ENCODE results near the gene HDAC8.
"Not testable (repeated sequence)": the region's sequence is repeated elsewhere in the genome, so short reads cannot be mapped to it uniquely, and the experiment has no call there.

Gene HDAC8

DNA sequence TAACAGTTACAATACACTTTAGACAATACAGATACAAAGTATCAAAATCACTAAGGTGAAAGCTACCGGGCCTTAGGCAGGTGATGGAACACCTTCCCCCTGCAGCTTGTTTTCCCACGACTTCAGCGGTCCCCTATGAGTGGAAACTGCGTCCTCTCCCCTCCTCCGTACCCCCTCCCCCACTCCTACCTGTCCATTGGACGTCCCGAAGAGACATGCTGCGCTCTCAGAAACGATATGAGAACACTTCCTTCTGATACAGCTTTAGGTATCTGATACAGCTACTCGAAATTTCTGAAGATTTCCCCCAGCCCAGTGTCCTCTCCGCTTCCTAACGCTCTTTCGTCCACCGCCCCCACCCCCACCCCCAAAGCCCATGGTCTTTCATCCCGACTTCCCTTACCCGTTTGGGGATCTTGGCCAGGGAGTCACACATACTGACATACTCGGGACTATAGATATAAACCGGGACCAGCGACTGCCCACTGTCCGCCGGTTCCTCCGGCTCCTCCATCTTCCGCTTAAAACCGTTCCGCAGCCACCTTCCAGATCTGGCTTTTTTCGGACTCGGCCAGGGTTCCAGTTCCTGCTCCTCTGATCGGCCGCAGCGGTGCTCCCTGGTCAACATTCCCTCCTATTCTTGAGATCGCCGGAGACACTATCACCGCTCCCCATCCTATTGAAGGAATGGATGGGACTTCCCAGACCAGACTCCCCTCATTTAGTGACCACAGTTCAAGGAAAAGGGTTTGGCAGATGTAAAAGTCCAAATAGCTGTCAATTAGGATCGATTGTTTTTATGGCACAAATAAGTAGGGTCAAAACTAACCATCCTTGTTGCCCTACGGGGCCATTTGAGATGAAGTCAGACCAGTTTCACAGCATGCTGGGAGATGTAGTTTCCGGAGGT, at the start of gene HDAC8:
TSS of gene HDAC8 (minus strand) at position 596 of the 910 bp plus-strand sequence. CDS start at position 514, 82 bp downstream.
- peak; percentile 80 for DNase-seq

DNA sequence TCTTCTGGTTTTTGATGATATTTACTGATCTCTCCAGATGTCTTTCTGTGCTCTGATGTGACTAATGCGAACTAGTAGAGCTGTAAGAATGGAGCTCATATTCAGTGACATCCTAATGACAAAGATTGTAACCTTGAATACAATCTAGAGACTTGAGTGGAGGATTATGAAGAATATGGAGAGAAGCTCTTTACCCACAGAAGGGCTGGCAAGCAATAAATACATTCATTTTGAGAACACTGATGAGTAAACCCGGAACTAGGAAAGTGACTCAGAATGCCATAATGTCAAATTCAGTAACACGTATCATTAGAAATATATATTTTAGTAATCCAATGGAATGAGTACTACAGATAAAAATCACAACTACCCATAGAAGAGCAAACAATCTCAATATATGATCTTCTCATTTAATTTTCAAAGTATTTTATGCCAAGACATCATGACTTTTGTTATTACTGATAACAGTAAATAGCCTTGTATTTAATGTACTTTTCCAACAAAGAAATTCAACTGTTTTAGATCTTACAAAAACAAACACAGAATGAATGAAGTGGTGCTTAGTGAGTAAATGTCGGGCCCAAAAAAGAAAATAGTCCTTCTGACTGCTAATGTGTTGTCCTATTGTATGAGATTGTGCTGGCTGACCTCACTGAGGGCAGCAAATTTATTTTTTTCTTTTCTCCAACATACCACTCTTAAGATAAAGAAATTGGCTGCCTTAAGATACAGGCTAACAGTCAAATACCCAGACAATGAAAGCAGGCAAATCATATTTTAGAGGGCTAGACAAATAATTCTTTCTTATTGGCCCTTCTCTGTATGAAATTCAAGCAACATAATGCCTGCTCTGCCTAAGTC, 49.2 kb upstream of the HDAC8 start:
- DNase-seq = no peak

- no peak for DNase-seq
Measured at GRCh38 chrX:72621163-72621562, 48.5 kb upstream of the HDAC8 start.

DNA sequence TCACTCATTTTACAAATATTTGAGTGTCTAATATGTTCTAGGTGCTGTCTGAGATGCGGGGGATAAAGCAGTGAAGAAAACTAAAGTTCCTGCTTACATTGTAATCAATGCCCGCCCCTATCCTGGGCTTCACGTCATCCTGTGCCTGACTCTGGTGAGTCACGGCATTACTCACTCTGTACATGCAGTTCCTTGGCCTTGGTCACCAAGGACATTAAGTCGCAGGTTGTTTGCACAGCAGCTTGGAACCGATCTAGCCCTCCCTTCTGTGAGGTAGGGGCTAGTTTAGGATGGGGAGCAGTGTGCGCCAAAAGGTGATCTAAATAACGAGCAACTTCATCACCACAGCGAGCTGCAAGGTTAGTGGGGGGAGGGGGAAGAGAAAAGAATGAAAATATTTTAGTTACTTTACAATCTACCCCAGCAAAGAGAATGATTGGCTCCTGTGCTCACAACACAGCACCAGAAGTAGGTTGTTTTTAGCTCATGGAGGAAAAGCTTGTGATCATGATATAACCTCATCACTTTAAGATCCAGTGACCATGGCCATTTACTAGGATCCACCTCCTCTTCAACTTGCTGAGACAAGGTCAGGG, 48.0 kb upstream of the HDAC8 start:
- DNase-seq = no peak

GRCh38 chrX:72609313-72609712, 36.7 kb upstream of the HDAC8 start:
- DNase-seq = no peak

GRCh38 chrX:72604705-72605104, 32.1 kb upstream of the HDAC8 start:
- DNase-seq = no peak

- DNase-seq = no peak
Measured at GRCh38 chrX:72604112-72604511, 31.5 kb upstream of the HDAC8 start.

- DNase-seq = not testable (repeated sequence)
Measured at GRCh38 chrX:72591038-72591437, 18.4 kb upstream of the HDAC8 start.

GRCh38 chrX:72584163-72584562, 11.5 kb upstream of the HDAC8 start:
- no peak for DNase-seq

DNA sequence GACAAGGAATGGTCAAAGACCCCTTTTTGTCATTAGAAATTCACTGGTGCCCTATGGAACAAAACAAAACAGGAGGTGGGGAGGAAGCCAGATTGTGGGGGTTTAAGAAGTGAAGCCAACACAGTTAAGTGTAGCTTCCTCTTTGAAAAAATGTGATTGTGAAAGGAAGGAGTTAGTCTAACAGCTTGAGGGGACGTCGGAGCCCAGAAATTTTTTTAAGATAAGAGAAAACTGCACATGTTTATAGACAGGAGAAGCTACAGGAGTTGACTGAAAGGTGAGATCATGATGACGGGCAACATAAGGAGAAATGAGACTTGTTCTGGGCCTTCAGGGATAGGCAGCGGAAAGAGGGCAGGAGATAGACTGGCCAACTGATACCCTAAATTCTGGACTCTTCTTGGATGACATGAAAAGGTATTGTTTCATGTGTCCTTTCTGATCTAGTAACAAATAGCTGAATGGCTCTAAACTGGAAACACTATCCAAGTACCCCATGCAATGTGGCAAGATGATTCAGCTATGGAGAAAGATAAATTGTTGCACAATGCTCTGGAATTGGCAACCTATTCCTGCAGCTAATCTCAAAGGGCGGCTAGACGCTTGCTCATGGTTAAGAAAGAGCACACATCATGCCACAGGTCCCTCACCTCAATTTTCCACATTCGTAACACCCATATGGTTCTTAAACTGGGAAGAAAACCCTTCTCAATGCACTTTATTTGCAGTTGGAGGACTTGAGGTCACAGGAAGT, 3.7 kb upstream of the HDAC8 start:
- DNase-seq = no peak

DNA sequence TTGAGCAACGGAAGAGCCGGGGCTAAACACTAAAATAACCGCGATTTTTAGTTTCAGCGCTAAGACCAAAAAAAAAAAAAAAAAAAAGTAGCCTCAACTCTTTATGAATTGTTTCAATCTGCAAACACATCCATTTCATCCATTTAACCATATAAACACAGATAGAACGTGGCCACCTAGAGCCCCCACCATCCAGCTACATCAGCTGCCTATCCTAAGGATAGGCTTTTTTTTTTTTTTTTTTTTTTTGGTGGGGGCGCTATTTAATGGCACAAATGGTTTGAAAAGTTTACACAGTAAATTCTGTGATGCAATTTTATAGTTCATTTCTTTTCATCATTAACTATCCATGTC, 492 bp upstream of the HDAC8 start:
- DNase-seq = no peak

DNA sequence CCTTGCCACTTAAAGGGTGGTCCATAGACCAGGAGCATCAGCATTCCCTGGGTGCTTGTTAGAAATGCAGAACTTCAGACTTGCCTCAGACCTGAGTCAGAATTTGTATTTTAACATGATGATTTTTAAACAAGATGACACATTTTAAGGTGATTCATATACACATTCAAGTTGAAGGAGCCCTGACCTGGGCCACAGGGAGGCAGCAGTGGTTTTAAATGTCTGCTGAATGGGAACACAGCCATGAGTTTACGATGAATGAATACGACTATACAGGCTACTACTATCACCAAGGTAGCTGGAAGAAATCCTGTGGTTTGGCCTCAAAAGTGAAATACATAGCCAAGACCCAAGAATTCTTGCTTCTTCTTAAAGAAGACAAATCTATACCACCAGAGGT, 2.9 kb downstream of the HDAC8 start:
- no peak for DNase-seq

- DNase-seq = no peak
Measured at GRCh38 chrX:72568406-72569092, 4.1 kb downstream of the HDAC8 start.

DNA sequence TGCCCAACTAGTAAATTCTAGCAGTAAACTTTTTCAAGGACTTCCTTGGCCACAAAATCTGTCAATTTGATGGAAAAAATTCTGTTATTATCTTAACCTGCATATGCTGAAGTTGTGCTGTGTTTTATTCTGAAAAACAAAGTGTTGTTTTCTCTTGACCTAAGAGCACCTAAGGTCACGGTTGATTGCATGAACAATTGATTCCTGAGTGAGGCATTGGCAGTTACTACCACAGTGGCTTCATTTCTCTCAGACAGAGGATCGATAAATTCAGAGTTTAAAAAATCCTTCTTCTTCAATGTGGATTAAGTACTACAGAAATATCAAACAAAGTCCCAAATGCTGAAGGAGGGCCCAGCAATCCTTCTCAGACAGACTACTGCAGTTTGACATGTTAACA, 6.2 kb downstream of the HDAC8 start:
- no peak for DNase-seq

DNA sequence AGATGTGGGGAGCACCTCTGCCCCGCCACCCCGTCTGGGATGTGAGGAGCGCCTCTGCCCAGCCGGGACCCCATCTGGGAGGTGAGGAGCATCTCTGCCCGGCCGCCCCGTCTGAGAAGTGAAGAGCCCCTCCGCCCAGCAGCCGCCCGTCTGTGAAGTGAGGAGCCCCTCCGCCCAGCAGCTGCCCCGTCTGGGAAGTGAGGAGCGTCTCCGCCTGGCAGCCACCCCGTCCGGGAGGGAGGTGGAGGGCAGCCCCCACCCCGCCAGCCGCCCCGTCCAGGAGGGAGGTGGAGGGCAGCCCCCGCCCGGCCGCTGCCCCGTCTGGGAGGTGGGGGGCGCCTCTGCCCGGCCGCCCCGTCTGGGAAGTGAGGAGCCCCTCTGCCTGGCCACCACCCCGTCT, 13.0 kb downstream of the HDAC8 start:
- not testable (repeated sequence) for DNase-seq

GRCh38 chrX:72554448-72555140, 18.0 kb downstream of the HDAC8 start:
- no peak for DNase-seq

- not testable (repeated sequence) for DNase-seq
Measured at GRCh38 chrX:72552443-72552842, 20.2 kb downstream of the HDAC8 start.

DNA sequence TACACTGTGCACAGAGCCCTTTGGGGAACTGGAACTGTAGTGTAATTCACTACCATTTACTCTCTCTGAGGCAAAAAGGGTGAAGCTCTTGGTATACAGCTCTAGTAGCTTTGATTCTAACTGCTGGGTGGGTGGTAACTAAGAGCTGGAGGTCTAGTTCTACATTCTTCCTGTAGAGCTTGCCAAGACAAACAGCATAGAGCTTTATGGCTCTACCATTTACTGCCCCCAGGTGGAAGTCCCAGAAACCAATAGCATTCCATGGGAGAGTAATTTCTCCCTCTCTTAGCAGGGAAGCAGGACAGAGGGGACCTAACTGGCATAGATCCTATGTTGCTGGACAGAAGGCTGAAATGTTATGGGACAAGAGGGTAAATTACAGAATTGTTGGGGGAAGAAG, 26.7 kb downstream of the HDAC8 start:
- no peak for DNase-seq

DNA sequence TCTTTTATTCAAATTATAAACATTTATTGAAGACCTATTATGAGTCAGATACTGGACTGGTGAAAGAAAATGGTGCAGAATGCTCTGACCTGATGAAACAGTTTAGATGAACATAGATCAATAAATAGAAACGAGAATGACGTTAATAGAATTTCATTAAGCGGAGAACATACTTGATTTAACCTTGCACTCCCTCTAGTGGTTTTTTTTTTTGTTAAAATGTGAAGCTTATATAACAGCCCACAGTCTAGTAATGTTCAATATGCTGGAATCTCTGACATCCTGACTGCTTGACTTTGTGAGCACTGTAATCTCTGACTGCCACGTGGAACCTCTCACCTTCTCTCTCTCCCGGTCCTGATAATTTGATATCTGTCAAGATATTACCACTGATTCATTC, 32.3 kb downstream of the HDAC8 start:
- no peak for DNase-seq

DNA sequence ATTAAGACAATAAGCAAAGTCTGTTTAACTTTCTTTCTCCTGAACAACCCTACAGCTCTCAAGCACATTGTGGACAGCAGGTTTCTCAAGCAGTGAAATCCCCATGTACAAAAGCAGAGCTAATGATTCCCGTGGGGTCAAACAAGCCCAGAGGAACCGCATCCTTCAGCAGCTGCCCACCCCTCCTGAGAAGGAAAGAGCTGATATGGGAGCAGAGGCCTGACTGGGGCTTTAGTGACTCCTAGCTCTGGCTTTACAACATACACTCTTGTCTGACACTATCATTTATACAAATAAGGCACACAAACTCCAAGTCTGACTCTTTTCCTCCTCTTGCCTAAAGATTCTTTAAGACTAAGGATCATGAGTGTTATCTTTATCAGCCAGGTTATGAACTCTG, 32.8 kb downstream of the HDAC8 start:
- DNase-seq = no peak

GRCh38 chrX:72536542-72536941, 36.1 kb downstream of the HDAC8 start:
- DNase-seq = no peak

- DNase-seq = no peak
Measured at GRCh38 chrX:72532366-72532765, 40.3 kb downstream of the HDAC8 start.
